Measurements from ENCODE around the gene EIF4G3. TPM values are rescaled to one million over a fixed set of nuclear protein-coding genes. Genes with fewer than 3 reads are reported as not detected.
"Not testable (repeated sequence)": the region's sequence is repeated elsewhere in the genome, so short reads cannot be mapped to it uniquely, and the experiment has no call there.

EIF4G3 gene
- polyA plus RNA-seq, 4 donors = 61.0 to 70.8 (median 68.9) TPM

- no peak for DNase-seq (ENCODE audit: low read depth in 4 of 4, low spot score in 2 of 4)
These were observed 131.3 kb downstream of the EIF4G3 start for GRCh38 chr1:21045351-21045750.

- no peak for DNase-seq (ENCODE audit: low read depth in 4 of 4, low spot score in 2 of 4)
These were observed 133.6 kb downstream of the EIF4G3 start for GRCh38 chr1:21042929-21043605.

- DNase-seq (ENCODE audit: low read depth in 4 of 4, low spot score in 2 of 4) = no peak
These were observed 135.2 kb downstream of the EIF4G3 start for GRCh38 chr1:21041541-21041940.

- no peak for DNase-seq (ENCODE audit: low read depth in 4 of 4, low spot score in 2 of 4)
These were observed 139.6 kb downstream of the EIF4G3 start for GRCh38 chr1:21037091-21037490.

GRCh38 chr1:21035794-21036193 lies 140.9 kb downstream of the EIF4G3 start:
- DNase-seq (ENCODE audit: low read depth in 4 of 4, low spot score in 2 of 4) = no peak

- no peak for DNase-seq (ENCODE audit: low read depth in 4 of 4, low spot score in 2 of 4)
These were observed 141.7 kb downstream of the EIF4G3 start for GRCh38 chr1:21034725-21035628.

- DNase-seq (ENCODE audit: low read depth in 4 of 4, low spot score in 2 of 4) = no peak
These were observed 144.0 kb downstream of the EIF4G3 start for GRCh38 chr1:21032741-21033140.

- no peak for DNase-seq (ENCODE audit: low read depth in 4 of 4, low spot score in 2 of 4)
These were observed 146.5 kb downstream of the EIF4G3 start for GRCh38 chr1:21030181-21030580.

GRCh38 chr1:21028520-21029145 lies 148.1 kb downstream of the EIF4G3 start:
- DNase-seq (ENCODE audit: low read depth in 4 of 4, low spot score in 2 of 4) = no peak

GRCh38 chr1:21027805-21028204 lies 148.9 kb downstream of the EIF4G3 start:
- DNase-seq (ENCODE audit: low read depth in 4 of 4, low spot score in 2 of 4) = no peak

GRCh38 chr1:21024918-21025317 lies 151.8 kb downstream of the EIF4G3 start:
- DNase-seq (ENCODE audit: low read depth in 4 of 4, low spot score in 2 of 4) = no peak

GRCh38 chr1:21024136-21024896 lies 152.4 kb downstream of the EIF4G3 start:
- not testable (repeated sequence) for DNase-seq (ENCODE audit: low read depth in 4 of 4, low spot score in 2 of 4)

- DNase-seq (ENCODE audit: low read depth in 4 of 4, low spot score in 2 of 4) = peak; percentile 44 to 68 (median 56)
These were observed 154.2 kb downstream of the EIF4G3 start for GRCh38 chr1:21022279-21023040.

GRCh38 chr1:21021311-21021710 lies 155.4 kb downstream of the EIF4G3 start:
- no peak for DNase-seq (ENCODE audit: low read depth in 4 of 4, low spot score in 2 of 4)

GRCh38 chr1:21020151-21020550 lies 156.5 kb downstream of the EIF4G3 start:
- DNase-seq (ENCODE audit: low read depth in 4 of 4, low spot score in 2 of 4) = no peak

- DNase-seq (ENCODE audit: low read depth in 4 of 4, low spot score in 2 of 4) = no peak
These were observed 158.0 kb downstream of the EIF4G3 start for GRCh38 chr1:21018673-21019072.

GRCh38 chr1:21013510-21013909 lies 163.2 kb downstream of the EIF4G3 start:
- no peak for DNase-seq (ENCODE audit: low read depth in 4 of 4, low spot score in 2 of 4)

GRCh38 chr1:21012937-21013336 lies 163.8 kb downstream of the EIF4G3 start:
- peak in 1 of 4 donors; percentile 28 for DNase-seq (ENCODE audit: low read depth in 4 of 4, low spot score in 2 of 4)

GRCh38 chr1:21007876-21008275 lies 168.8 kb downstream of the EIF4G3 start:
- DNase-seq (ENCODE audit: low read depth in 4 of 4, low spot score in 2 of 4) = no peak
